Endothelial cell of umbilical vein (primary cell): ENCODE results near the gene PAXX. TPM values are rescaled to one million over a fixed set of nuclear protein-coding genes. Genes with fewer than 3 reads are reported as not detected.

Experiments used
- BruUV-seq: library from RNA; stranded (reverse); fragments of 400-500 nt; replicated peaks from 2 replicates; lab custom pipeline; 2021; lab: Mats Ljungman, UMichigan
- CTCF ChIA-PET: fragments of 300-600, 350-600 bp; sonication (Branson Sonifier 250); formaldehyde crosslinking; loops from one replicate; lab custom pipeline; 2021; ENCODE audit warnings: antibody characterized with exemption, inconsistent platforms; lab: Charles Lee
- POLR2A ChIA-PET: fragments of 300-600, 350-600 bp; sonication (Branson Sonifier 250); formaldehyde crosslinking; loops from one replicate; lab custom pipeline; 2021; ENCODE audit warnings: antibody characterized with exemption, inconsistent platforms; lab: Charles Lee
- DNase-seq: peaks from one replicate; pipeline ENCODE4 v3.0.0-alpha.2; 2011; ENCODE audit warnings: low read depth, low spot score
- FAIRE-seq: peaks from 2 replicates; lab custom pipeline; 2011; peaks lifted over from hg19 to GRCh38; lab: Jason Lieb, UNC
- H2AFZ ChIP-seq: 2 replicates; pipeline ENCODE4 v1.6.0; 2012; ENCODE audit warnings: low read depth, low read length, control low read depth, inconsistent platforms
- H3K27ac ChIP-seq: 2 replicates; pipeline ENCODE4 v1.5.1; 2011; ENCODE audit warnings: low read depth, mild to moderate bottlenecking, control low read depth, low read length, moderate library complexity; ENCODE audit not compliant: insufficient read depth
- H3K27me3 ChIP-seq, 2 experiments: 2 replicates each; pipeline versions ENCODE4 v1.6.0 to v1.6.1; 2011; ENCODE audit warnings: low read length in 2 of 2, mixed read lengths in 1 of 2; ENCODE audit not compliant: control insufficient read depth in 2 of 2, insufficient read depth in 2 of 2
- H3K36me3 ChIP-seq, 2 experiments: 2 replicates in 1 of 2; 3 replicates in 1 of 2; pipeline ENCODE4 v1.5.1; 2011; ENCODE audit warnings: low read length in 2 of 2, mild to moderate bottlenecking in 1 of 2, moderate library complexity in 1 of 2; ENCODE audit not compliant: control insufficient read depth in 2 of 2, insufficient read depth in 2 of 2; ENCODE audit errors: extremely low read depth in 1 of 2
- H3K4me1 ChIP-seq: 3 replicates; pipeline ENCODE4 v1.5.1; 2011; ENCODE audit warnings: mild to moderate bottlenecking, low read length; ENCODE audit not compliant: control insufficient read depth, insufficient read depth; ENCODE audit errors: extremely low read depth
- H3K4me2 ChIP-seq: 2 replicates; pipeline ENCODE4 v1.6.1; 2011; ENCODE audit warnings: low read length, control low read depth, mixed read lengths; ENCODE audit not compliant: insufficient read depth
- H3K4me3 ChIP-seq, 3 experiments: fragments of 200-600 bp in 1 of 3; sonication (generic), shearing (Covaris generic) in 1 of 3; replicated peaks in 1 of 3; 2 replicates each; pipeline ENCODE4 v1.5.1; 2011 to 2016; ENCODE audit warnings: control low read depth in 3 of 3, low read length in 3 of 3, mild to moderate bottlenecking in 2 of 3, inconsistent platforms in 1 of 3, low read depth in 1 of 3, moderate library complexity in 1 of 3; ENCODE audit not compliant: insufficient read depth in 1 of 3
- H3K79me2 ChIP-seq: 2 replicates; pipeline ENCODE4 v1.6.0; 2012; ENCODE audit warnings: low read length, inconsistent platforms; ENCODE audit not compliant: control insufficient read depth, insufficient read depth
- H3K9ac ChIP-seq: replicated peaks from 2 replicates; pipeline ENCODE3; 2011; ENCODE audit warnings: low read length, control low read depth; ENCODE audit not compliant: insufficient read depth; ENCODE audit errors: extremely low read depth
- H3K9me1 ChIP-seq: replicated peaks from 3 replicates; pipeline ENCODE4 v1.6.0; 2011; ENCODE audit warnings: mild to moderate bottlenecking, low read length; ENCODE audit not compliant: control insufficient read depth, insufficient read depth; ENCODE audit errors: extremely low read depth
- H3K9me3 ChIP-seq: replicated peaks from 2 replicates; pipeline ENCODE4 v1.5.1; 2012; ENCODE audit warnings: low read length, inconsistent platforms; ENCODE audit not compliant: control insufficient read depth, insufficient read depth
- H4K20me1 ChIP-seq: replicated peaks from 2 replicates; pipeline ENCODE3; 2011; ENCODE audit warnings: mild to moderate bottlenecking, low read length; ENCODE audit not compliant: control insufficient read depth, insufficient read depth; ENCODE audit errors: extremely low read depth
- CTCF ChIP-seq, 2 donors: IDR thresholded peaks; 1 replicate in 1 of 2; 2 replicates in 1 of 2; pipeline ENCODE4 v1.5.1; 2011; ENCODE audit warnings: low read length in 2 of 2, mild to moderate bottlenecking in 2 of 2, moderate library complexity in 2 of 2, control low read depth in 1 of 2, inconsistent platforms in 1 of 2, low read depth in 1 of 2; ENCODE audit not compliant: insufficient read depth in 1 of 2; ENCODE audit errors: extremely low read depth in 1 of 2
- EZH2 ChIP-seq: IDR thresholded peaks from 2 replicates; pipeline ENCODE4 v1.6.1; 2012; ENCODE audit warnings: borderline replicate concordance, low read depth, mild to moderate bottlenecking, moderate library complexity, low read length, inconsistent platforms; ENCODE audit not compliant: severe bottlenecking
- FOS ChIP-seq: IDR thresholded peaks from 2 replicates; pipeline ENCODE4 v1.6.1; 2011; ENCODE audit warnings: mild to moderate bottlenecking, low read length, moderate library complexity, borderline replicate concordance; ENCODE audit not compliant: insufficient read depth
- GATA2 ChIP-seq: IDR thresholded peaks from 2 replicates; pipeline ENCODE4 v1.7.0; 2011; ENCODE audit warnings: low read depth, mild to moderate bottlenecking, moderate library complexity, mixed read lengths, low read length; ENCODE audit not compliant: insufficient read length, insufficient read depth
- JUN ChIP-seq: IDR thresholded peaks from 2 replicates; pipeline ENCODE4 v1.6.1; 2011; ENCODE audit warnings: borderline replicate concordance, low read depth; ENCODE audit not compliant: insufficient read length, insufficient read depth
- MAX ChIP-seq: IDR thresholded peaks from 2 replicates; pipeline ENCODE4 v1.6.1; 2011; ENCODE audit not compliant: insufficient read depth, insufficient read length
- MYC ChIP-seq: IDR thresholded peaks from one replicate; pipeline ENCODE4 v1.6.1; 2011; ENCODE audit warnings: mild to moderate bottlenecking, low read depth, low read length
- POLR2A ChIP-seq: IDR thresholded peaks from 2 replicates; pipeline ENCODE4 v1.6.1; 2012; ENCODE audit warnings: low read depth, mild to moderate bottlenecking, control low read depth, low read length
- POLR2AphosphoS5 ChIP-seq: IDR thresholded peaks from 2 replicates; pipeline ENCODE4 v1.6.1; 2012; ENCODE audit warnings: low read depth, mild to moderate bottlenecking, control low read depth, low read length, moderate library complexity; ENCODE audit not compliant: insufficient read depth
- dilution Hi-C: fragments of 300-500 bp; cut with MboI; formaldehyde crosslinking; loops from one replicate; pipeline ENCODE4 v1.15.0; 2019; ENCODE audit warnings: low sequenced_read_pairs; ENCODE audit not compliant: extremely low pct_ligation_motif_present
- intact Hi-C: fragments of 100-400 bp; cut with micrococcal nuclease; formaldehyde crosslinking; loops from one replicate; pipeline ENCODE4 v1.10.0; 2022
- polyA plus RNA-seq, 4 experiments: library from polyadenylated mRNA; depleted of rRNA in 3 of 4; stranded (reverse) in 3 of 4; unstranded in 1 of 4; fragments of >200 nt; gene quantifications; 2 replicates each; pipeline versions ENCODE4 v1.2.1 to v1.2.3, GENCODE V29; 2011 to 2012; ENCODE audit warnings: missing spikeins in 1 of 4
- total RNA-seq: library from RNA; stranded (reverse); gene quantifications from 2 replicates; pipeline ENCODE4 v1.2.3, GENCODE V29; 2021

The PAXX gene
- total and polyA plus RNA-seq, 2 donors (not counting 3 experiments of a cell fraction or from before 2014, with no cell fraction given): 34.0 to 35.0 TPM

- DNase-seq (no peak), FAIRE-seq (no peak)
- BruUV-seq: no TSS peak
- Histone ChIP-seq H3K4me2 (no peak overlapping the region), H3K9ac (no peak overlapping the region), H3K79me2 (no peaks in the 10 kb centered on the region), H3K27me3 (no peaks in the 10 kb centered on the region), H2AFZ (no peak overlapping the region), H3K4me3 (no peak overlapping the region), H3K36me3 (no peaks in the 10 kb centered on the region), H3K4me1 (no peaks in the 10 kb centered on the region), H3K27ac (no peak overlapping the region), H3K9me1 (no peaks in the 10 kb centered on the region), H3K9me3 (no peaks in the 10 kb centered on the region), H4K20me1 (no peaks in the 10 kb centered on the region)
- intact Hi-C loops: no loop called here
- POLR2A ChIA-PET: no interaction called here
- no peak for TF ChIP-seq EZH2
- no peak for TF ChIP-seq JUN
- TF ChIP-seq MAX: no peak
- no peak for TF ChIP-seq FOS
- TF ChIP-seq POLR2A: no peak
- TF ChIP-seq GATA2: no peak
- TF ChIP-seq CTCF (IDR thresholded peaks at IDR 0.05; ENCODE audit: extremely low read depth in 1 of 2, insufficient read depth in 1 of 2, low read depth in 1 of 2, low read length in 2 of 2): no peak
- TF ChIP-seq POLR2AphosphoS5: no peak
- no peak for TF ChIP-seq MYC
- dilution Hi-C loops: no loop called here
- CTCF ChIA-PET: interaction anchor here (1.3 kb wide), 1 partner anchor 15 kb away, joined by 4 read pairs; no protein-coding TSS in a partner anchor
These were observed 28.9 kb upstream of the PAXX start for GRCh38 chr9:136963341-136963740.
